ENCODE measurements around the gene LHPP. TPM values are rescaled to one million over a fixed set of nuclear protein-coding genes. Genes with fewer than 3 reads are reported as not detected.

Gene LHPP
- total RNA-seq, 1 experiment from 2014 or later = 24.7 TPM

DNA sequence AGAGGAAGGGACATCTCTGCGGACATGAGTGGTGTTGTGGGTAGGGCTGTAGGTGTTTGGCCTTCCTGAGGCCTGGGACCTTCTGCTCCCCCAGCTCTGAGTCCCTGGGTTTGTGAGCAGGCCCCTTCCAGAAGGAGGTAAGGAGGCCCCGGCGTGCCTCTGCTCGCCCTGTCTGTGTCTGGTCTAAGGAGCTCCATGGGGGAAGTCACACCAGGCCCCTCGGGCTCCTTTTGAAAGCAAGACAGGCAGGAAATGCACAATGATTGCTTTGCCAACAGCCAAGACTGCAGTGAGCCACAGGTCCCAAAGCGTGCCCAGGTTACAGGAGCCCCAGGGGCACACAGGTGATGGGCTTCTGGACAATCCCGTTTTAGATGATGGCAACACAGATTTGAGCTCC lies 193.1 kb downstream of the LHPP start:
- no peaks in the 10 kb centered on the region for H3F3A ChIP-seq (ENCODE audit: insufficient read depth, low read depth)
- H3K4me3 ChIP-seq = no peak overlapping the region
- no peak overlapping the region for H3K27ac ChIP-seq
- no peaks in the 10 kb centered on the region for H3K9me2 ChIP-seq (ENCODE audit: insufficient read depth)
- ChIA-PET POLR2A (ENCODE audit: unreplicated experiment) (no interaction called here), CTCF (no interaction called here)
- H2AFZ ChIP-seq = no peak overlapping the region
- BruUV-seq (replicated peaks) = no TSS peak
- H3K79me2 ChIP-seq (ENCODE audit: low read depth) = no peaks in the 10 kb centered on the region
- no peaks in the 10 kb centered on the region for H3K36me3 ChIP-seq (ENCODE audit: low read depth)
- H4K20me1 ChIP-seq (ENCODE audit: insufficient read depth) = no peaks in the 10 kb centered on the region
- no peaks in the 10 kb centered on the region for H3K9me3 ChIP-seq (ENCODE audit: insufficient read depth, low read depth)
- no peak overlapping the region for H3K4me2 ChIP-seq
- no peak for DNase-seq
- TF ChIP-seq EZH2 (IDR thresholded peaks at IDR 0.05; ENCODE audit: low read depth) (no peak), CTCF (conservative IDR thresholded peaks at IDR 0.05) (no peak)
- no peaks in the 10 kb centered on the region for H3K4me1 ChIP-seq (replicated peaks; ENCODE audit: insufficient read depth)
- H3K27me3 ChIP-seq (ENCODE audit: insufficient read depth, low read depth) = no peaks in the 10 kb centered on the region
- intact Hi-C loops (cut with micrococcal nuclease; ENCODE audit: unreplicated experiment) = no loop called here

- H3K9me2 ChIP-seq (ENCODE audit: insufficient read depth) = no peaks in the 10 kb centered on the region
- TF ChIP-seq CTCF (conservative IDR thresholded peaks at IDR 0.05) (no peak), EZH2 (IDR thresholded peaks at IDR 0.05; ENCODE audit: low read depth) (no peak)
- H3K27ac ChIP-seq = no peak overlapping the region
- no peaks in the 10 kb centered on the region for H3F3A ChIP-seq (ENCODE audit: insufficient read depth, low read depth)
- H3K9me3 ChIP-seq (ENCODE audit: insufficient read depth, low read depth) = no peaks in the 10 kb centered on the region
- no peaks in the 10 kb centered on the region for H3K36me3 ChIP-seq (ENCODE audit: low read depth)
- BruUV-seq (replicated peaks) = no TSS peak
- ChIA-PET CTCF (no interaction called here), POLR2A (ENCODE audit: unreplicated experiment) (no interaction called here)
- H3K4me2 ChIP-seq = no peak overlapping the region
- H2AFZ ChIP-seq = no peak overlapping the region
- H3K27me3 ChIP-seq (ENCODE audit: insufficient read depth, low read depth) = no peaks in the 10 kb centered on the region
- peak in 1 of 2 experiments; percentile 14 for DNase-seq
- no peaks in the 10 kb centered on the region for H3K4me1 ChIP-seq (replicated peaks; ENCODE audit: insufficient read depth)
- no peaks in the 10 kb centered on the region for H4K20me1 ChIP-seq (ENCODE audit: insufficient read depth)
- intact Hi-C loops (cut with micrococcal nuclease; ENCODE audit: unreplicated experiment) = no loop called here
- no peak overlapping the region for H3K4me3 ChIP-seq
- H3K79me2 ChIP-seq (ENCODE audit: low read depth) = no peaks in the 10 kb centered on the region
These were observed 193.8 kb downstream of the LHPP start for GRCh38 chr10:124655191-124656112.

DNA sequence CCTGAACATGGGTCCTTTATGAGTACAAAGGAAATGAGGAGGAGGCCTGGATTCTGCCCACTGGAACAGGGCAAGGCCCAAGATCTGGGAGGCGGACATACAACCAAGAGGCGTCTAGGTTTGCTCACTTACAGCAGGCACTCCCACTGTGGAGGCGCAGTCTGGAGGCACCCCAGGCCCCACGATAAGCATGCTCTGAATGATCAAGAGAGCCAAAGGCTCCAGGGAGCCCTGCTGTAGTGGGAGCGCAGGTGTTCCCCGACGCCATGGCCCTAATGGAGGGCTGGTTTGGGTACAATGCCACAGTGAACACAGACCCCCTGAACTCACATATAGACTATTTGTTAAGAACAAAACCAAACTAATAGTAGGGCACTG lies 194.5 kb downstream of the LHPP start:
- no peak for DNase-seq
- no peaks in the 10 kb centered on the region for H4K20me1 ChIP-seq (ENCODE audit: insufficient read depth)
- no peak overlapping the region for H3K27ac ChIP-seq
- H3K9me3 ChIP-seq (ENCODE audit: insufficient read depth, low read depth) = no peaks in the 10 kb centered on the region
- no peak overlapping the region for H2AFZ ChIP-seq
- H3K4me1 ChIP-seq (replicated peaks; ENCODE audit: insufficient read depth) = no peaks in the 10 kb centered on the region
- H3K4me2 ChIP-seq = no peak overlapping the region
- H3K79me2 ChIP-seq (ENCODE audit: low read depth) = no peaks in the 10 kb centered on the region
- H3K27me3 ChIP-seq (ENCODE audit: insufficient read depth, low read depth) = no peaks in the 10 kb centered on the region
- ChIA-PET POLR2A (ENCODE audit: unreplicated experiment) (no interaction called here), CTCF (no interaction called here)
- no peaks in the 10 kb centered on the region for H3F3A ChIP-seq (ENCODE audit: insufficient read depth, low read depth)
- TF ChIP-seq EZH2 (IDR thresholded peaks at IDR 0.05; ENCODE audit: low read depth) = no peak
- no peak for TF ChIP-seq CTCF (conservative IDR thresholded peaks at IDR 0.05)
- no peak overlapping the region for H3K4me3 ChIP-seq
- H3K9me2 ChIP-seq (ENCODE audit: insufficient read depth) = no peaks in the 10 kb centered on the region
- no TSS peak for BruUV-seq (replicated peaks)
- intact Hi-C loops (cut with micrococcal nuclease; ENCODE audit: unreplicated experiment) = no loop called here
- H3K36me3 ChIP-seq (ENCODE audit: low read depth) = no peaks in the 10 kb centered on the region
